ENCODE results near the gene DDR1.
A peak's percentile ranks its signal among the peaks of the same experiment; 100 is the strongest.

The DDR1 gene

DNA sequence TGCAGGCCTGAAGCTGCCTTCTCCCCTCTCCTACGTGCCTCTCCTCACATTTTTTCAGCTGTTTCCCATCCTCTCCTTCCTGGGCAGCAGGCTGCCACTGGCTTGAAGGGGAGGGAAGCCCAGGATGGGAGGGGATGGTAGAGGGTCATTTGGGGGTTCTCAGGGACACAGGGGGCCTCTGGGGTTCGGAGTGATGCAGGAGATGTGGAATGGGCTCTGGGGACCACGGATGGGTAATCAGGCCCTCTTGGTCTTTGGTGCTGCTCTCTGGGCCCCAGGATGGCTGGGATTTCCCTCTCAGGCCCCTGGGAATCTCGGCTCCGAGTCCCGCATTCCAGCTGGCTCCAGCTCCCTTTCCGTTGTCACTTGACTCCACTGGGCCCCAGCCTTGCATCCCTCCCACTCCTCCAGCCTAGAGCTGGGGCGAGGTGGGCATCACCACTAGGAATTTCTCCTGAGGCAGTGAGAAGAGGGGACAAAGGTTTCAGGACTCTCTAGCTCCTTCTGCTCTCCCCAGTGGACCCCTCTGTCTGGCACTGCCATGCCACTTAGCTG is 2.0 kb upstream of the DDR1 start:
- Mint-ChIP-seq H3K27me3 (ENCODE audit: low read depth) (peaks cover 18% of the 10 kb centered on the region), H3K9me3 (no peaks in the 10 kb centered on the region), H3K4me1 (ENCODE audit: low read depth) (peaks cover 34% of the 10 kb centered on the region), H3K4me3 (no peak overlapping the region), H3K27ac (no peak overlapping the region), H3K36me3 (ENCODE audit: low read depth) (peaks cover 6% of the 10 kb centered on the region)

DNA sequence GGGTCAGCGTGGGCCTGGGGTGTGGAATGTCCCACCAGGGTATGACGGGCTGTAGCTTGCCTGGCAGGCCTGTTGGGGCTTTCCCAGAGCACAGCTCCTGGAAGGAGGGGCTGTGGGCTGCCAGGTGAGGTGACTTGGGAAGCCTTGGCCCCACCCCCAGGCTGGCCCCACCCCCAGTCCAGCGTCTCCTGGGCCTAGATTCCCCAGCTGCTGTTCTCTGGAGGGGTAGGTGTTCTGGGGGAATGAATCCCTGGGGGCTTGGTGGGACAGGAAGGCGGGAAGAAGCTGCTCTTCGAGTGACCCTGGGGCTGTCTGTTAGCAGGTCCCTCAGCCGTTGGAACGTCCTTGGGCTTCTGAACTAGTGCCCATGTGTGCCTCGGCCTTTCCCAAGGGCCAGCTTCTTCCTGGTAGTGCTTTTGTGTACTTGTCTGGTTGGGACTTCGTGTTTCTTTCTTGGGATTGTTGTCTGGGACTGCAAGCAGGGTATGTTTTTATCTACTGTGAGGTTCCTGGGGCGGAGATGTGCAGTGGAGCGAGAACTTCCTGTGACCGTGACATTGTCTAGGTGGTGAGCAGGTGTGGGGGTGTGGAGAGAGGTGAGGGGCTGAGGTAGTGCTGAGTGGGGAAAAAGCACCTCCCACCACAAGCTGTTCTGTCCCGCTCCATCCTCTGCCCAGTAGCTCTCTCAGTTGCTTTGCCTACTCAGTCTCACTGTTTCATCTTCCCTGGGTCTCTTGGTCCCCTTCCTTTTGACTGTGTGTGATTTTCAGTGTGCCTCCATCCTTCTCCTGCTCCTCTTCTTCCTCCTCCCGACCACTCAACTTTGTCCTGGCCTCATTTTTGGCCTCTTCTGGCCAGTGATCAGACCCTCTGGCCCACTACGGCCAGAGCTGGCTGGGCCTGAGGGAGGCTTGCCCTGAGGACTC is 1.3 kb upstream of the DDR1 start:
- H3K4me3 Mint-ChIP-seq = peak overlapping the region; percentile 87
- no peaks in the 10 kb centered on the region for H3K9me3 Mint-ChIP-seq
- H3K4me1 Mint-ChIP-seq (ENCODE audit: low read depth) = peaks cover 28% of the 10 kb centered on the region
- peaks cover 18% of the 10 kb centered on the region for H3K27me3 Mint-ChIP-seq (ENCODE audit: low read depth)
- H3K27ac Mint-ChIP-seq = peak overlapping the region; percentile 16
- peaks cover 6% of the 10 kb centered on the region for H3K36me3 Mint-ChIP-seq (ENCODE audit: low read depth)

DNA sequence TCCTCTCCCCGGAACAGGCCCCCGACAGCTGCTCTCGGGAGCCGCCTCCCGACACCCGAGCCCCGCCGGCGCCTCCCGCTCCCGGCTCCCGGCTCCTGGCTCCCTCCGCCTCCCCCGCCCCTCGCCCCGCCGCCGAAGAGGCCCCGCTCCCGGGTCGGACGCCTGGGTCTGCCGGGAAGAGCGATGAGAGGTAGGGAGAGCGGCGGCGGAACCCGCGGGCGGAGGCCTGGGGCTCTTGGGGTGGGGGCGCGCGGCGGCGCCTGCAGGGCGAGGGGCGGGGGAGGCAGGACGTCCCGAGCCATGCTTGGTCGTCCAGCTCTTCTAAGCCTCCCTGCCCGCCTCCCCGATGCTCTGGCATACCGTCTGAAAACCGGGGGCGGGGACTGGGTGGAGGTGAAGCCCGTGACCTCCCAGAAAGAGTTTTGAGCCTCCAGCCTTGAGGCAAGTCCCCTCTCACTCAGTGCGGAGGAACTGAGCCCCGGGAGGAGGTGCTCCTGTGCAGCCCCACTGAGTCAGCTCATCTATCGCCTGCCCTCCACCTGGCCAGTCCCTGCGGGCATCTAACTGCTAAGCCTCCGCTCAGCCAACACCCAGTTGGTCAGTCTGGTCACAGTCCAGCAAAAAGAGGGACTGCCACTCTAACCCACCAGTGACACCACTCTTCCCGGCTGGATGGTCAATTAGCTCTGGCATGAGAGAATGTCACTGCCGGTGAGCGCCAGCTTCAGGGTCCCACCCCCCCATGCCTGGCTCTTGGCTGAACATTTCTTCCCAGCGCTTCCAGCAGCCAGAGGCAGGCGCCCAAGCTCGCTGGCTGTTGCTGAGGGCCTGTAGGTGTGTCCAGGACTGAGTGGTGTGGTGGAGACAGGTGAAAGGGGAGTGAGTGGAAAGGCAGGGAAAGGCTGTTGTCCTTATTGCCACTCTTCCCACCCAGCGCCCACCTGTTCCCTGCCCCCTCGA is 482 bp downstream of the DDR1 start:
- Mint-ChIP-seq H3K4me3 (peak overlapping the region; percentile 73), H3K4me1 (ENCODE audit: low read depth) (peaks cover 23% of the 10 kb centered on the region), H3K36me3 (ENCODE audit: low read depth) (peaks cover 6% of the 10 kb centered on the region), H3K27ac (peak overlapping the region; percentile 64), H3K9me3 (no peaks in the 10 kb centered on the region), H3K27me3 (ENCODE audit: low read depth) (peaks cover 18% of the 10 kb centered on the region)

DNA sequence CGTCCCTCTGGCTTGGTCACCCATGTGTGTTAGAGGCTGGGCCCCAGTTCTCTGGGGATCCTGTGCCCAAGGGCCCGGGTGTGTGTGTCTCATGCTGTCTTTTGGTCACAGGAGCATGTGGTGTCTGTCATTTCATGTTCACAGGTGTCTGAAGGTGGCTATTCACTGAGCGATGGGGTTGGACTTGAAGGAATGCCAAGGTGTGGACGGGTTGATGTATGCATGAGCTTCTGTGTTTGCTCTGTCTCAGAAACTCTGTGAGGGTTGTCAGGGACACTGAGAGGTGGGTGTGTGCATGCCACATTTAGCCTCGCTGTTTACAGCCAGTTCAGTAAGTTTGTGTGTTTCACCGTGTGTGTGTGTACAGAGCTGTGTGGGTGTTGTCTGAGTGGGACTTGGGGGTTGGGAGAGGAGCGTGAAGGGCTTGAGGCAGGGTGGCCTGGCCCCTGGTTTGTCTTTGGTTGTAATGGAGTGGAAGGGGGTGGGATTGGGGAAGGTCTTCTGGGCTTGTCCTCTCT is 1.2 kb downstream of the DDR1 start:
- Mint-ChIP-seq H3K27me3 (ENCODE audit: low read depth) (peaks cover 18% of the 10 kb centered on the region), H3K27ac (peak overlapping the region; percentile 64), H3K36me3 (ENCODE audit: low read depth) (peaks cover 6% of the 10 kb centered on the region), H3K9me3 (no peaks in the 10 kb centered on the region), H3K4me3 (peak overlapping the region; percentile 73), H3K4me1 (ENCODE audit: low read depth) (peaks cover 23% of the 10 kb centered on the region)

- Mint-ChIP-seq H3K4me3 (peak overlapping the region; percentile 73), H3K36me3 (ENCODE audit: low read depth) (peaks cover 6% of the 10 kb centered on the region), H3K27me3 (ENCODE audit: low read depth) (peaks cover 18% of the 10 kb centered on the region), H3K9me3 (no peaks in the 10 kb centered on the region), H3K27ac (peak overlapping the region; percentile 64), H3K4me1 (ENCODE audit: low read depth) (peaks cover 23% of the 10 kb centered on the region)
Observed at GRCh38 chr6:30885999-30886896, 1.9 kb downstream of the DDR1 start.

DNA sequence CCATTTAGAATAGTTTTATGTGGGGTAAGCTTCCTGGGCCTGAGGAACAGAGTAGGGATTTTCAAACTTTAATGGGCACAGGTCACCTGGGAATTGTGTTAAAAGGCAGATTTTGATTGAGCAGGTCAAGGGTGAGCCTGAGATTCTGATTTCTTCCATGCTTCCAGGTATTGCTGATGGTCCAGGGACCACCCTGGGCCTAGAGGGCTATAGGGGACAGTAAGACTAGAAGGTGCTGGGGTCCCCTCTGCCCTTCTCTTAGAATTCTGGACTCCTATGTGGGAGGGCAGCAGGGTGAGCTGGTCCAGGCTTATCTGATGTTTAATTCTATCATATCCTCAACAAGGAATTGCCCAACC is 2.6 kb downstream of the DDR1 start:
- Mint-ChIP-seq H3K36me3 (ENCODE audit: low read depth) (peaks cover 5% of the 10 kb centered on the region), H3K27ac (no peak overlapping the region), H3K9me3 (no peaks in the 10 kb centered on the region), H3K27me3 (ENCODE audit: low read depth) (peaks cover 12% of the 10 kb centered on the region), H3K4me3 (no peak overlapping the region), H3K4me1 (ENCODE audit: low read depth) (peaks cover 23% of the 10 kb centered on the region)

GRCh38 chr6:30887901-30888815 is 3.8 kb downstream of the DDR1 start:
- H3K4me3 Mint-ChIP-seq = no peak overlapping the region
- peaks cover 12% of the 10 kb centered on the region for H3K27me3 Mint-ChIP-seq (ENCODE audit: low read depth)
- H3K4me1 Mint-ChIP-seq (ENCODE audit: low read depth) = peaks cover 20% of the 10 kb centered on the region
- no peaks in the 10 kb centered on the region for H3K9me3 Mint-ChIP-seq
- H3K27ac Mint-ChIP-seq = no peak overlapping the region
- peaks cover 5% of the 10 kb centered on the region for H3K36me3 Mint-ChIP-seq (ENCODE audit: low read depth)

GRCh38 chr6:30888816-30889495 is 4.6 kb downstream of the DDR1 start:
- H3K4me3 Mint-ChIP-seq = no peak overlapping the region
- peaks cover 15% of the 10 kb centered on the region for H3K4me1 Mint-ChIP-seq (ENCODE audit: low read depth)
- H3K27me3 Mint-ChIP-seq (ENCODE audit: low read depth) = peaks cover 12% of the 10 kb centered on the region
- no peak overlapping the region for H3K27ac Mint-ChIP-seq
- no peaks in the 10 kb centered on the region for H3K9me3 Mint-ChIP-seq
- peaks cover 5% of the 10 kb centered on the region for H3K36me3 Mint-ChIP-seq (ENCODE audit: low read depth)

DNA sequence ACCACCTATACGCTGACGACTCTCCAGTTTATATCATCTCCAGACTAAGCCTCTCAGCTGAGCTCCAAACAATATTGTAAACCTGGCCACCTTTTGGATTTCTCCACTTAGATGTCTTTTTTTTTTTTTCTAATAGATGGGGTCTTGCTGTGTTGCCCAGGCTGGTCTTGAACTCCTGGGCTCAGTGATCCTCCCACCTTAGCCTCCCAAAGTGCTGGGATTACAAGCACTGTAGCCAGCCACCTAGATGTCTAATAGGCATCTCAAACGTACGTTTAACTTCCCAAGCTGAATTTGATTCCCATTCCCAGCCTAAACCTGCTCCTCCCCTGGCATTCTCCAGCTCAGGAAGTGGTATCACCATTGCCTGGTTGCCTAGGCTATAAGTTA is 5.2 kb downstream of the DDR1 start:
- H3K27me3 Mint-ChIP-seq (ENCODE audit: low read depth) = peaks cover 12% of the 10 kb centered on the region
- no peaks in the 10 kb centered on the region for H3K9me3 Mint-ChIP-seq
- peaks cover 15% of the 10 kb centered on the region for H3K4me1 Mint-ChIP-seq (ENCODE audit: low read depth)
- no peak overlapping the region for H3K4me3 Mint-ChIP-seq
- peaks cover 5% of the 10 kb centered on the region for H3K36me3 Mint-ChIP-seq (ENCODE audit: low read depth)
- H3K27ac Mint-ChIP-seq = no peak overlapping the region

GRCh38 chr6:30889921-30890645 is 5.8 kb downstream of the DDR1 start:
- Mint-ChIP-seq H3K27ac (no peak overlapping the region), H3K9me3 (no peaks in the 10 kb centered on the region), H3K36me3 (ENCODE audit: low read depth) (peaks cover 6% of the 10 kb centered on the region), H3K27me3 (ENCODE audit: low read depth) (peaks cover 12% of the 10 kb centered on the region), H3K4me1 (ENCODE audit: low read depth) (peaks cover 15% of the 10 kb centered on the region), H3K4me3 (no peak overlapping the region)

DNA sequence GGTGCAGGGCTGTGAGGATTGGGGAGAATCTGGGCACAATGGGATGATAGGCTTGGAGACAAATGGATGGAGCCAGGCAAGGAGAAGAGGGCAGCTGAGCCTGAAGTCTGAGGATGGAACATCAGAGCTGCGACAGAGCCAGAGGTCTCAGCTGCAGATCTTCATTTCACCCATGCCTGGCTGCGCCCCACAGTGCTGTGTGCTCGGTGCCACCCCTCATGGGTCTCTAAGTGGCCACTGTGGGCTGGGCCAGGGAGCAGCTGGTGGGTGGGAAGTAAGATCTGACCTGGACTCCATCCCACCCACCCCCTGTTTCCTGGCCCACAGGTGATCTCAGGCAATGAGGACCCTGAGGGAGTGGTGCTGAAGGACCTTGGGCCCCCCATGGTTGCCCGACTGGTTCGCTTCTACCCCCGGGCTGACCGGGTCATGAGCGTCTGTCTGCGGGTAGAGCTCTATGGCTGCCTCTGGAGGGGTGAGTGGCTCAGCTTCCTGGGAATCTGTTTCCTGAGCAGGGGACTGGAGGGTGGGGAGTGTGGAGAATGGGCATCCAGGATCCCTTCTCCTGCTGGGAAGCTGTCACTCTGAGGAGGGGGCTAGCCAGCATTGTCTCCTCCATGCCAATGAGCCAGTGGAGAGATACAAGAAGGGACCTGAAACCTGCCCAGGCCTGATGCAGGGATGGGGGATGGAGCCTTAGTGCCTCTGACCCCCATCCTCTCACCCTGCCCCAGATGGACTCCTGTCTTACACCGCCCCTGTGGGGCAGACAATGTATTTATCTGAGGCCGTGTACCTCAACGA is 6.5 kb downstream of the DDR1 start:
- peaks cover 2% of the 10 kb centered on the region for H3K36me3 Mint-ChIP-seq (ENCODE audit: low read depth)
- H3K9me3 Mint-ChIP-seq = no peaks in the 10 kb centered on the region
- peaks cover 6% of the 10 kb centered on the region for H3K27me3 Mint-ChIP-seq (ENCODE audit: low read depth)
- H3K4me3 Mint-ChIP-seq = no peak overlapping the region
- peaks cover 9% of the 10 kb centered on the region for H3K4me1 Mint-ChIP-seq (ENCODE audit: low read depth)
- H3K27ac Mint-ChIP-seq = no peak overlapping the region

All from T-helper 1 cell treated with Interleukin-12 subunit alpha and Interleukin-12 subunit beta and Interleukin-4 antibody, amounts not matched to agents 30 μg/mL and 1 μg/mL, for 36 hours (primary cell).